GM19467 (cell line): ENCODE measurements around the gene ITPRIPL1.
"Not testable (repeated sequence)": the region's sequence is repeated elsewhere in the genome, so short reads cannot be mapped to it uniquely, and the experiment has no call there.

Source experiments
- ATAC-seq: cut with Tn5 transposase; IDR thresholded peaks from one replicate; pipeline ENCODE4 v1.9.1; 2021; ENCODE audit warnings: mild to moderate bottlenecking, moderate library complexity; ENCODE audit not compliant: unreplicated experiment

ITPRIPL1 gene

GRCh38 chr2:96325041-96325883 is at the start of gene ITPRIPL1:
ITPRIPL1 (plus strand) TSS chr2:96325317; CDS start chr2:96325840, 523 bp downstream.
- no peak for ATAC-seq

DNA sequence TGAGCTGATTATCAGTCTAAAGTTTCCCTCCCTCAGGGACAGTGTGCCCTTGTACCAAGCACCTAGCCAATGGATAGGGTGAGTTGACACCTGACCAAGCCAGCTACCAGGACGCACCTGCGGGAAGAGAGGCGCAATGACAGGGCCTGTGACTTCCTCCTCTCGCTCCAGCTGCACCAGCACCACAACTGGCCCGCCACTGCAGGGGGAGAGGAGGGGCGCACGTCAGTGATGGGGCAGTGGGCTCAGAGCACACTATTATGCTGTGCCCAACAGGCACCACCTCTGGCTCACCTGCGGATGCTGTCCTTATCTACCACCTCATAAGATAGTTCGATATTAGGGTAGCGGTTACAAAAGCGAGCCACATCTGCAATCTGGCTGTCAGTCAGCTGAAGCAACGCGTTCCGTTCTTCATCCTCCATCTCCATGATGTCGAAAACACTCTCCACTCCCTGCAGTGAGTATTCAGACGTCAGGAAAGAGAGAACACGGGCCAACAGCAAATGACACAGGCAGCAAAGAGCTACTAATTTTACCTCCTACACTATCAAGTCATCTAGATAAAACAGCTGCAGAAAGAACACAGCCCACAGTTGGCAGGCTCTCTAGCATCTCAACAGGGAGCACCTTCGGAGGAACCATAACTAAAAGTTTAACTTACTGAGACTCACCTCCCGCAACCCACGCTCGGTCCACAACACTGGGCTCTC is 48.2 kb upstream of the ITPRIPL1 start:
- no peak for ATAC-seq

DNA sequence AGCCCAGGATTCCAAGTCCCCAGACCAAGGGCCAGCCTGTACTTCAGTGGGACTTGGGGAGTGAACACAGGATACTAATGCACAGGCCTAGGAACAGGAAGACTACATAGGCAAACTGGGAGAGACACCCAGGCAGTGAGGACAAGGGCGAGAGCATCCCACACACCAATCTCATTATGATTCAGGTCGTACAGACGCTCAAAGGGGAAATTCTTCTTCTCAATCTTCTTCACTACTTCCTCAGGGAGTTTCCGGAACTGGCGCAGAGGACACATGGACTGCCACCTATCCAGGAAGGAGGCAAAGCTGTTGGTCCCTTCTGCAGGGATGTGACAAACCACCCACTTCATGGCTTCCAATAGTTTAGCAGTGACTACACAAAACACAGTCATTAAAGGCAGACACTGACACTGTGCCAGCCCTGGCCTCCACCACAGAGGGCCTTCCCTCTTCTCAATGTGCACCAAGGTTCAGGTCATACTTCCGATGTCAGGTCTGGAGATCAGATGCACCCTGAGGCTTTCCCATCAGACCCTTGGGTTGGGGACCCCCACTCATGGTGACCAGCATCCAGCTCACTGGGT is 37.8 kb upstream of the ITPRIPL1 start:
- no peak for ATAC-seq

DNA sequence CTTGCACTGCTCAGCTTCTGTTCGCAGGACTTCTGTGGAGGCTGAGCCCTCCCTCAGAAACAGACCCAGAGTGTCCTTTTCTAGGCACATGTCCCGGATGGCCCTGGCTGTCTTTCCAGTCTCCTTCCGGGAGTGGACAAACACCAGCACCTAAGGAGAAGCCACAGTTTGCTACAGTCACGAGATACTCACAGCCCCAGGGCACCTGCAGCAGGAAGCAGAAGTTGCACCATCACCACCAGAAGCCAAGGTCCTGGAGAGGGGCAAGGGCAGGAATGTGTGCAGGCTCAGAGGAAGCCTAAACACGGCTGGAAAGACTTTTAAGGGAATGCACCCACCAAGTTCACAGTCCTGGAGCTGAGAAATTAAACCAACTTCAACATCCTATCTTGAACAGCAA is 33.4 kb upstream of the ITPRIPL1 start:
- no peak for ATAC-seq

DNA sequence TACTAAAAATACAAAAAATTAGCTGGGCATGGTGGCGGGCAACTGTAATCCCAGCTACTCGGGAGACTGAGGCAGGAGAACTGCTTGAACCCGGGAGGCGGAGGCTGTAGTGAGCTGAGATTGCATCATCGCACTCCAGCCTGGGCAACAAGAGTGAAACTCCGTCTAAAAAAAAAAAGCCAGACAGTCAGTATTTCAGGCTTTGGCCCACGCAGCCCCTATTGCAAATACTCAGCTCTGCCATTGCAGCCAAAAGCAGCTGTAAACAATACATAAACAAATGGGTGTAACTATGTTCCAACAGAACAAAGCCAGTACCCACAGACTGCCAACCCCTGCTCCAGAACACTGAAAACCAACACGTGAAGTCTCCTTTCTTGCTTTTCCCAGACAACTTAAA is 30.8 kb upstream of the ITPRIPL1 start:
- ATAC-seq: not testable (repeated sequence)

DNA sequence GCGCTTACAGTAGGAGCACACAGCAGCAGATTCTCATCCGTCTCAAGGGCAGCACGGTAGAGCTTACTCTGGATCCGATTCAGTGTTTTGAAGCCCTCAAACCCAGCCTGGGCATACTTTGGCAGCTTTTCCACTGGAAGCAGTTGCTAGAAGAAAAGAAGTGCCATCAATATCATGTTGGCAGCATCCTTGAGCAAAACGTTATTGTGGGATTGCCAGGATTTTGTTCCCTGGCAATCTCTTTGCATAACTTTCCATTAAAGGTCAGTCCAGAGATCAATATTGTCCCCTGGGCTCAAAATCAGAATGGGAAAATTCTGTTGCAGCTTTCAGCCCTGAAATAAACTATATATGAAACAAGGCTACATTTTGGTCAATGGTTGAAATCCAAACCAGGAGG is 28.2 kb upstream of the ITPRIPL1 start:
- ATAC-seq: no peak

DNA sequence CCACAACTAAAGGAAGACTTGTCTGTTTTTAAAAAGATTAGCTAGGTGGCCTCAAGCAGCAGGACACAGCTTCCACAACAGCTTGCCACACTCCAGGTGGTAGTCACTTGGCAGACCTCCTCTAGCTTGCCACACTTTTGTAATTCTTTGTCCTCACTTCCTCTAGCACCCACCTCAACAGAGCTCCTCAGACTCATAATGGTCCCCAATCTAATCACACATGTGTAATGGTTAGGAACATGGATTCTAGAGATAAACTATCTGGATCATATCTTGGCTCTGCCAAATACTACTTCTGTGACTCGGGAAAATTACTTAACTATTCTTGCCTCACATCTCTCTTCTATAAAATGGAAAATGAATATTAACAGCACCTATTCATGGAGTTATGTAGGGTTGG is 23.3 kb upstream of the ITPRIPL1 start:
- no peak for ATAC-seq

GRCh38 chr2:96304606-96305005 is 20.5 kb upstream of the ITPRIPL1 start:
- ATAC-seq: no peak

DNA sequence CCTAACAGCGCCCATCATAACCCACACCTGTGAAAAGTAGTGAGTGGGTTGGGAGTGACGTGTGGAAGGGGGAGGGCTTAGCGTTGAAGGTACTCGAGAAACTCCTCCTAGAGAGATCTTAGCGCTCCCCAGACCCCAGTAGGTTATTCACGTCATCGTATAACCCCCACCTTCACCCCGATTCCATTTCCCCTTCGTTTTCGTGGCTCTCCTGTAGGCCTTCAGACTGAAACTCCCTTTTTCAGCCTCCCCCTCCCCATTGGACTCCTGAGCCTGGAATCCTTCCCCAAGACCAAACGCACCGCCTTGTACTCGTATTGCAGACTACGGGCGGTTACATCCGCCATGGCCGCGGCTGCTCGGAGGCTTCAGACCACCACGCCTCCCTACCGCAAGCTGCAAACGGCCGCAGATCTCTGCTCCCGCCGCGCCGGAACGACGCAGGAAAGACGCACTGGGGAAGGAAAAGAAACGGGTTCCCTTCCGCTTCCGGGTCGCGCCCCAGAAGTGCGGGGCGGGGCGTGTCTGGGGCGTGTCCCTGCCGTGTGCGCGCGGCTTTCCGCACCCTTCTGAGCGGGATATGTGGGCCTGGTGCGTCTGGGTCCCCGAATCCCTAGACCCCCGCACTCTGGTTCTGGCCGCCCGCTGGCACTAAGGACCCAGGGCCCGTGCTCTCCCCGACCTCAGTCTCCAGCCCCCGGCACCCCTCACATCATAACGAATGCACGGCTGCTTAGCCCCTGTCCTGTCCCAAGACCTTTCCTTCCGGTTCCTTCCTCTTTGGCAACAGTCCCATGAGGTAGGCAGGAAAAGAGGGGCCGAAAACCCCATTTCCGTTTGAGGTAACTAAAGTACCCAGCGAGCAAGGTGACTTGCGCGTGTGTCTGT is 19.8 kb upstream of the ITPRIPL1 start, which contains the start of gene SNRNP200:
SNRNP200 (minus strand) TSS at position 456 of the 888 bp plus-strand sequence; CDS start at position 347, 109 bp downstream.
- peak; percentile 82 for ATAC-seq

DNA sequence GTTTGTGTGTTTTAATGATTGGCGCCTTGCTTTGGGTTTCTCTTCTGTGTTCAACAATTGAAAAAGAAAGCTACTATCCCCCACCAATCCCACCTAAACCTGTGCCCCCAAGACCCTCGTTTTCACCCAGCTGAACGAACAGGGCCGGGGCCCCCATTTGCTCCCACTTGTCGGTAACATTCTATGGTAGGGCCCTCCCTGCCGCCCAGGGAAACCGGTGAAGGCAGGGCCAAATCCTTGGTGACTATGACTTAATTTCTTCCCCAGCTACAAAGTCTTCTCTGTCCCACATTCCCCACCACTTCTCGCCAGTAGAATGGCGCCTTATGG is 19.2 kb upstream of the ITPRIPL1 start:
- ATAC-seq: no peak

DNA sequence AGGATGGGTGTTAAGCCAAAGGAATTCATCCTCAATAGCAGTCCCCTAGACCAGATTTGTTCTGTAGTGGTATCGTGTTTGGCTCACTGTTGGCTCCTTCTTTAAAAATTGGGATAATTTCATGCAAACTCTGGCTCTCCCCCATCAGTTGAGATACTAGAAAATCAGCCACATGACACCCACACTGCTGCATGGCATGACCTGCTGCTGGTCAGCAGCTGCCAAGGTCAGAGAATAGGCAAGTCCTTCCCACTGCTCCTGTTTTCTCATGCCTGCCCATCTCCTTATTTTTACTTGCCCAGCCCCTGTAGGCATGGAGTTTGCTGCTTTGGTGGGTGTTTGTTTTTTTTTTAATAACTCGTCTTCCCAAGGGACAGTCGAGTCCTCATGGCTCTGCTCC is 18.7 kb upstream of the ITPRIPL1 start:
- no peak for ATAC-seq

DNA sequence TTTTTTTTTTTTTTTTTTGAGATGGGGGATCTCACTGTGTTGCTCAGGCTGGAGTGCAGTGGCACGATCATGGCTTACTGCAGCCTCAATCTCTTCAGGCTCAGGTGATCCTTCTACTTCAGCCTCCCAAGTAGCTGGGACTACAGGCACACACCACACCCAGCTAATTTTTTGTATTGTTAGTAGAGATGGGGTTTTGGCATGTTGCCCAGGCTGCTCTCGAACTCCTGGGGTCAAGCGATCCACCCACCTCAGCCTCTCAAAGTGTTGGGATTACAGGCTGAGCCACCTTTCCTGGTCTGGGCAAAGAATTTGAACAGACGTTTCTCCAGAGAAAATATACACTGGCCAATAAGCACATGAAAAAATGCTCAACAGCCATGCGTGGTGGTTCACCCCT is 16.9 kb upstream of the ITPRIPL1 start:
- ATAC-seq: no peak

DNA sequence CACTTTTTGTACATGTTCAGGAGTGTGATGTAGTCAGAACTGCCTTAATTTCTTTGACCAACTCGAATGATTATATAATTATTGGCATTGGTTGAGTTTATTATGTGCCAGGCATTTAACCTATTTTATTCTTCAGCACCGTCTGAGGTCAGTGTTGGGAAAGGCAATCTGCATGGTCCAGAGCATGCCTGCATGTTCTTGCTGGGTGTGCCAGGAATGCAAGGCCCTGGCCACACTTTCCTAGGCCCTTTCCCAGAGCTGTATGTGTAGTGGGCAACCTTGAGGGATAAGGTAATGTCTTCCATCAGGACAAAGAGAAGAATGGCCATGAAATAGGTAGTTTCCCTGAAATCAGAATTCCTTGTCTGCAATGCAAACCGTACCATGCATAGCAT is 10.1 kb upstream of the ITPRIPL1 start:
- ATAC-seq: no peak

DNA sequence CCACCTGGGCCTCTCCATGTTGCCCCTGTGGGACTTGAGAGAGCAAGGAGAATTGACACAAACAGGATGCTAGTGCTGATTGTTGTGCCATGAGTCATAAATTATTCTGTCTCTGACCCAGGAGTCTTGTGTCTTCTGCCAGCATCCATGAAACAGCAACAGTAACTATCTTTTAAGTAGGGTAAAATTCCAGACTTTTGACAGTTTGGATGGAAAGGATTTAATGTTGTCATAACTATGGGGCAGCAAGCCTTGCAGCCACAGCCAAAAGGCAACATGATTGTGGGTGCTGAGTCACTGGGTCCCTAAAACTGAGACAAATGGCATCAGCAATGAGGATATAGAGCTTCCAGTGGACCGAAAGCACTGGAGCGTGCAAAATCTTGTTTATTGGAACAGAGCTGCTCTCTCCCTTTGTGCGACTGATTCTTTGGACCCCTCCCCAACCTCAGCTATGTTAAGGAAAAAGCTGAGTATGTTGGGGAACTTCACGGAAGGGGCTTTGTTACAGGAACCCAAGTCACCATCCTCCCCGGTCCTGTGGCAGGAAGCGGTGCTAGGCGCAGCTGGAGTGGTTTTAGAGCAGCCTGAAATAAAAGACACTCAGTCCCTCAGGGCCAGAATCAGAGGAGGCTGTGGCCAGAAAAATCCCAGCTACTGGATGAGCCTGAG is 9.6 kb upstream of the ITPRIPL1 start:
- no peak for ATAC-seq

DNA sequence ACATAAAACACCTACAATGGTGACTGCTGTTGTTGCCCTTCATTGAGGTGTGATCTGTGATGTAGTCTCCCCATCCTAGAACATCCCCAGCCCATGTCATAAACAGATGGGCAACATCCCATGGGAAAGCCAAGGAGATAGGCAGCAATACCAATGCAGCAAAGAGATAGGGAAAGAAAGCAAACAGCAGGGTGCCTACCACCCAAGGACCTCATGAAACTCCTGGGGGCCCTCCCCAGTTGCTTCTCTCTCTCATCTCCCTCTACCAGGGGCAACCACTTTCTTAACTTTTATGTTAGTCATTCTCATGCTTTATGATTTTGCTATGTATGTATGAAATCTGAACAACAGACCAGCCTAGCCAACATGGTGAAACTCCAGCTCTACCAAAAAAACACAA is 8.1 kb upstream of the ITPRIPL1 start:
- no peak for ATAC-seq

DNA sequence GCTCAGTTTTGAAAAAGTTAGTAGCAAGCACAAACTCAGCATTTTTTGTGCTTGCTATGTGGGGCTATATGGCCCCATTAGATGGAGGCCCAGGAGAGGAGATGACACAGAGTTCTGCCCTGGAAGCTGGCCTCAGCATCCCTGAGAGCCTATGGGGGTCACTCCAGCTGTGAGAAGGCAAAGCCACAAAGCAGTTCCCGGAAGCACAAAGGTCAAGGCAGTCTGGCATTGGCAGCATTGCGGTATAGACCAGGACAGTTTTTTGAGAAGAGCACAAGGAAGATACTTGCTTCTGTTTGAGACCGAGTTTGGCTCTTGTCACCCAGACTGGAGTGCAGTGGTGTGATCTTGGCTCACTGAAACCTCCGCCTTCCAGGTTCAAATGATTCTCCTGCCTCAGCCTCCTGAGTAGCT is 7.5 kb upstream of the ITPRIPL1 start:
- ATAC-seq: no peak

- ATAC-seq: no peak
Observed at GRCh38 chr2:96318723-96319122, 6.4 kb upstream of the ITPRIPL1 start.

DNA sequence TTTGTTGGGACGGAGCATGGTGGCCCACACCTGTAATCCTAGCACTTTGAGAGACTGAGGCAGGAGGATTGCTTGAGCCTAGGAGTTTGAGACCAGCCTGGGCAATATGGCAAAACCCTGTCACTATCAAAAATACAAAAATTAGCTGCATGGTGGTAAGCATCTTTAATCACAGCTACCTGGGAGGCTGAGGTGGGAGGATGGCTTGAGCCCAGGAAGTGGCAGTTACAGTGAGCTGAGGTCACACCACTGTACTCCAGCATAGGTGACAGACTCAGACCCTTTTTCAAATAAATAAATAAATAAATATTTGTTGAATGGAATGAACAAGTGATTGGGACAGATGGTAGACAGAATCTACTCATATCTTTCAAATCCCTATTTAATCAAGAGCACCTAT is 5.7 kb upstream of the ITPRIPL1 start:
- no peak for ATAC-seq

- no peak for ATAC-seq
Observed at GRCh38 chr2:96320326-96320725, 4.8 kb upstream of the ITPRIPL1 start.
